Activated naive CD4-positive, alpha-beta T cell treated with anti-CD3 and anti-CD28 coated beads, Interleukin-2, amount 50 U/mL, for 24 hours (primary cell): Measurements from ENCODE around the gene NTMT1.
"Not testable (repeated sequence)": the region's sequence is repeated elsewhere in the genome, so short reads cannot be mapped to it uniquely, and the experiment has no call there.

Experiments used
- H3K27ac Mint-ChIP-seq: one replicate; pipeline ENCODE4 v1.8.0; 2021; ENCODE audit warnings: mild to moderate bottlenecking, mixed read lengths
- H3K27me3 Mint-ChIP-seq: one replicate; pipeline ENCODE4 v1.8.0; 2021; ENCODE audit warnings: mixed read lengths
- H3K36me3 Mint-ChIP-seq: one replicate; pipeline ENCODE4 v1.8.0; 2021; ENCODE audit warnings: mixed read lengths
- H3K4me1 Mint-ChIP-seq: one replicate; pipeline ENCODE4 v1.8.0; 2021; ENCODE audit warnings: mixed read lengths
- H3K4me3 Mint-ChIP-seq: one replicate; pipeline ENCODE4 v1.8.0; 2021; ENCODE audit warnings: mild to moderate bottlenecking, mixed read lengths
- H3K9me3 Mint-ChIP-seq: one replicate; pipeline ENCODE4 v1.8.0; 2021; ENCODE audit warnings: mixed read lengths

NTMT1 gene

DNA sequence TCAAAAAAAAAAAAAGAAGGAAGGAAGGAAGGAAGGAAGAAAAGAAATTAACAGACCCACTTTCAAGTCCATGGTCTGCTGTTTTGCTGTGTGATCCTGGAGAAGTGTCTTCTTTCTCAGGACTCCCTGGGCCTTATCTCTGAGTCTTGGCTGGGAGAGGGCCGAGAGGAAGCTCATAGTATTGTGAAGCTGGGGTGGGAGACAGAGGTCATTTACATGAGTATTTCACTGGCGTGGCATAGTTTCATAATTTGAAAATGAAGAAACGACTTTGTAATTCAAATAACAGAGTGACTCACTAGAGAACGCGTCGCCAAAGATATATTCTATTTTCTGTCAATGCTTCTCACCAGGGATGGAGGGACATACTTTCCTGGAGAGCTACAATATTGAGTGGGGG is 2.6 kb upstream of the NTMT1 start:
- Mint-ChIP-seq H3K36me3 (peaks cover 3% of the 10 kb centered on the region), H3K4me3 (no peak overlapping the region), H3K27me3 (peaks cover 15% of the 10 kb centered on the region), H3K27ac (peak overlapping the region; percentile 74), H3K9me3 (no peaks in the 10 kb centered on the region), H3K4me1 (peaks cover 34% of the 10 kb centered on the region)

DNA sequence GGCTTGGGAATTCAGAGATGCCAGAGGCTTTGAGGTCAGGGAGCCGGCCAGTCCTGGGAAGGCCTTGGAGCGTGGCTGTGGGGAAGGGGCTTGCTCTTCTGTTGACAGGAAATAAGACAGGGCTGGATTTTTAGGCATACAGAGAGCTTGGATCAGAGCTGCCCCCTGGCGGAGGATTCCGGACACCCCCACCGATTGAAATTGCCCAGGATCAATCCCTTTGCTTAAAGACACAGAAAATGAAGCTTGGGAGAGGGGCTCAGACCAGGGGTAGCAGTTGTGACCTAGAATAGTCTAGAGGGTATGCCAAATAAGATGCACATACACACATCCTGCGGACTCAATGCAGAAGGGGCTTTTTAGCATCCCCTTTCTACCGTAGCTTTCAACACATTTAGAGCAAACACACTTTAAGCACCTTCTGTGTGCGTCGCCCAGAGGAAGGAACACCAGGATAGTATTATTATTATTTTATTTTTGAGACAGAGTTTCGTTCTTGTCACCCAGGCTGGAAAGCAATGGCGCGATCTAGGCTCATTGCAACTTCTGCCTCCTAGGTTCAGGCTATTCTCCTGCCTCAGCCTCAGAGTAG is 1.7 kb upstream of the NTMT1 start:
- Mint-ChIP-seq H3K36me3 (peaks cover 3% of the 10 kb centered on the region), H3K9me3 (no peaks in the 10 kb centered on the region), H3K4me3 (peak overlapping the region; percentile 64), H3K27ac (no peak overlapping the region), H3K4me1 (peaks cover 42% of the 10 kb centered on the region), H3K27me3 (peaks cover 11% of the 10 kb centered on the region)

- peaks cover 3% of the 10 kb centered on the region for H3K36me3 Mint-ChIP-seq
- peak overlapping the region; percentile 83 for H3K4me3 Mint-ChIP-seq
- peak overlapping the region; percentile 65 for H3K27ac Mint-ChIP-seq
- peaks cover 48% of the 10 kb centered on the region for H3K4me1 Mint-ChIP-seq
- no peaks in the 10 kb centered on the region for H3K9me3 Mint-ChIP-seq
- peaks cover 9% of the 10 kb centered on the region for H3K27me3 Mint-ChIP-seq
Measured at GRCh38 chr9:129624947-129625346, 1.0 kb upstream of the NTMT1 start.

GRCh38 chr9:129626625-129627284 is 792 bp downstream of the NTMT1 start:
- peak overlapping the region; percentile 98 for H3K27ac Mint-ChIP-seq

GRCh38 chr9:129627556-129628440 is 1.8 kb downstream of the NTMT1 start:
- Mint-ChIP-seq H3K27me3 (no peaks in the 10 kb centered on the region), H3K27ac (peak overlapping the region; percentile 83), H3K4me3 (peak overlapping the region; percentile 92), H3K36me3 (peaks cover 5% of the 10 kb centered on the region), H3K9me3 (no peaks in the 10 kb centered on the region), H3K4me1 (peaks cover 73% of the 10 kb centered on the region)

More at GRCh38 chr9:129626625-129627284, 792 bp downstream of the NTMT1 start:
- Mint-ChIP-seq H3K36me3 (peaks cover 3% of the 10 kb centered on the region), H3K4me3 (peak overlapping the region; percentile 92), H3K27me3 (peaks cover 3% of the 10 kb centered on the region), H3K9me3 (no peaks in the 10 kb centered on the region), H3K4me1 (peaks cover 66% of the 10 kb centered on the region)

GRCh38 chr9:129628709-129629108 is 2.7 kb downstream of the NTMT1 start:
- Mint-ChIP-seq H3K27ac (peak overlapping the region; percentile 2), H3K27me3 (no peaks in the 10 kb centered on the region), H3K36me3 (peaks cover 5% of the 10 kb centered on the region), H3K9me3 (no peaks in the 10 kb centered on the region), H3K4me3 (peak overlapping the region; percentile 92), H3K4me1 (peaks cover 69% of the 10 kb centered on the region)

- H3K4me3 Mint-ChIP-seq, result peak overlapping the region; percentile 92
- peaks cover 7% of the 10 kb centered on the region for H3K36me3 Mint-ChIP-seq
- H3K4me1 Mint-ChIP-seq, result peaks cover 64% of the 10 kb centered on the region
- no peaks in the 10 kb centered on the region for H3K27me3 Mint-ChIP-seq
- H3K9me3 Mint-ChIP-seq, result no peaks in the 10 kb centered on the region
- H3K27ac Mint-ChIP-seq, result peak overlapping the region; percentile 62
Measured at GRCh38 chr9:129629251-129629820, 3.4 kb downstream of the NTMT1 start.

GRCh38 chr9:129630967-129631673 is 5.2 kb downstream of the NTMT1 start:
- no peak overlapping the region for H3K4me3 Mint-ChIP-seq
- no peaks in the 10 kb centered on the region for H3K27me3 Mint-ChIP-seq
- H3K4me1 Mint-ChIP-seq, result peaks cover 54% of the 10 kb centered on the region
- no peaks in the 10 kb centered on the region for H3K9me3 Mint-ChIP-seq
- H3K36me3 Mint-ChIP-seq, result peaks cover 7% of the 10 kb centered on the region
- H3K27ac Mint-ChIP-seq, result no peak overlapping the region

GRCh38 chr9:129631674-129632129 is 5.7 kb downstream of the NTMT1 start:
- H3K4me3 Mint-ChIP-seq, result no peak overlapping the region
- H3K27me3 Mint-ChIP-seq, result no peaks in the 10 kb centered on the region
- no peak overlapping the region for H3K27ac Mint-ChIP-seq
- peaks cover 53% of the 10 kb centered on the region for H3K4me1 Mint-ChIP-seq
- peaks cover 7% of the 10 kb centered on the region for H3K36me3 Mint-ChIP-seq
- H3K9me3 Mint-ChIP-seq, result no peaks in the 10 kb centered on the region

DNA sequence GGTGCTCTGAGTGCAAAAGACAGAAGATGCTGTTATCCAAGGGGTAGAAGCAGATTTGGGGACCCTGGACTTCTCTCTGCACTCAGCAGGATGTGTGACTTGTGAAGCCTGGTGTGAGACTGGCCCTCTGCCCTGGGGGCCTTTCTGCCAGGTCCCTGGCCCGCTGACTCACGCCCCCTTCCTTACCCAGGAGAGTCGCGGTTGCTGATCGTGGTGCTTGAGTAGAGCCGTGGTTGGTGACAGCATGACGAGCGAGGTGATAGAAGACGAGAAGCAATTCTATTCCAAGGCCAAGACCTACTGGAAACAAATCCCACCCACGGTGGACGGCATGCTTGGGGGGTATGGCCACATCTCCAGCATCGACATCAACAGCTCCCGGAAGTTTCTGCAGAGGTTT is 6.5 kb downstream of the NTMT1 start:
- peaks cover 4% of the 10 kb centered on the region for H3K36me3 Mint-ChIP-seq

GRCh38 chr9:129633207-129633606 is 7.2 kb downstream of the NTMT1 start:
- Mint-ChIP-seq H3K4me1 (peaks cover 43% of the 10 kb centered on the region), H3K36me3 (peaks cover 4% of the 10 kb centered on the region), H3K27ac (no peak overlapping the region), H3K4me3 (no peak overlapping the region), H3K27me3 (no peaks in the 10 kb centered on the region), H3K9me3 (no peaks in the 10 kb centered on the region)

More for the DNA sequence above, 6.5 kb downstream of the NTMT1 start:
- no peak overlapping the region for H3K27ac Mint-ChIP-seq
- H3K4me1 Mint-ChIP-seq, result peaks cover 47% of the 10 kb centered on the region
- no peaks in the 10 kb centered on the region for H3K9me3 Mint-ChIP-seq
- no peaks in the 10 kb centered on the region for H3K27me3 Mint-ChIP-seq
- no peak overlapping the region for H3K4me3 Mint-ChIP-seq

DNA sequence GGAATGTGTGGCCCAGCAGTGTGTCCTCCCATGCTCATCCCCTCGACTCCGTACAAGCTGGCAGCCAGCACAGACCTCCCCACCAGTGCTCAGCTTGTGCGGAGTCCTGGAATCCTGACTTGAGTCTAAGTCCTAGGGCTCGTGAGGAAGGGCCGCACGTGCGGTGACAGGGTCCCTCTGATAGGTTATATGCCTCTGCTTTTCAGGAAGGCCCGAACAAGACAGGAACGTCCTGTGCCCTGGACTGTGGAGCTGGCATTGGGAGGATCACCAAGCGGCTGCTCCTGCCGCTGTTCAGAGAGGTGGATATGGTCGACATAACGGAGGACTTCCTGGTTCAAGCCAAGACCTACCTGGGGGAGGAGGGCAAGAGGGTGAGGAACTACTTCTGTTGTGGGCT is 7.9 kb downstream of the NTMT1 start:
- Mint-ChIP-seq H3K9me3 (no peaks in the 10 kb centered on the region), H3K36me3 (peaks cover 5% of the 10 kb centered on the region), H3K4me3 (no peak overlapping the region), H3K27ac (no peak overlapping the region), H3K27me3 (no peaks in the 10 kb centered on the region), H3K4me1 (peaks cover 42% of the 10 kb centered on the region)

- peaks cover 36% of the 10 kb centered on the region for H3K4me1 Mint-ChIP-seq
- H3K27ac Mint-ChIP-seq, result no peak overlapping the region
- no peaks in the 10 kb centered on the region for H3K9me3 Mint-ChIP-seq
- no peaks in the 10 kb centered on the region for H3K27me3 Mint-ChIP-seq
- H3K36me3 Mint-ChIP-seq, result peaks cover 5% of the 10 kb centered on the region
- H3K4me3 Mint-ChIP-seq, result no peak overlapping the region
Measured at GRCh38 chr9:129635099-129636065, 9.4 kb downstream of the NTMT1 start.

DNA sequence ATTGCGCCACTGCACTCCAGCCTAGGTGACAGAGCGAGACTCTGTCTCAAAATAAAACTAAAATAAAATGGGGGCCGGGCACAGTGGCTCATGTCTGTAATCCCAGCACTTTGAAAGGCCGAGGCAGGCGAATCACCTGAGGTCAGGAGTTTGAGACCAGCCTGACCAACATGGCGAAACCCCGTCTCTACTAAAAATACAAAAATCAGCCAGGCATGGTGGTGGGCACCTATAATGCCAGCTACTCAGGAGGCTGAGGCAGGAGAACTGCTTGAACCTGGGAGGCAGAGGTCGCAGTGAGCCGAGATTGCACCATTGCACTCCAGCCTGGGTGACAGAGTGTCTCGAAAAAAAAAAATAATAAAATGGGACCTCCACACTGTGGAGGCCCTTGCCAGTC is 10.4 kb downstream of the NTMT1 start:
- not testable (repeated sequence) for H3K9me3 Mint-ChIP-seq, H3K27ac Mint-ChIP-seq, H3K4me3 Mint-ChIP-seq, H3K27me3 Mint-ChIP-seq, H3K36me3 Mint-ChIP-seq
- H3K4me1 Mint-ChIP-seq, result peaks cover 32% of the 10 kb centered on the region
